NT2/D1 (cell line): ENCODE results near the gene RBP5.

Source experiments
- DNase-seq: peaks from one replicate; pipeline ENCODE4 v3.0.0-alpha.2; 2011; ENCODE audit warnings: low read depth, low spot score
- H3K27me3 ChIP-seq: 2 replicates; pipeline ENCODE4 v1.6.0; 2011; ENCODE audit warnings: mild to moderate bottlenecking; ENCODE audit not compliant: insufficient read length, insufficient read depth
- H3K36me3 ChIP-seq: 2 replicates; pipeline ENCODE4 v1.6.1; 2011; ENCODE audit warnings: mild to moderate bottlenecking, low read length, mixed read lengths; ENCODE audit not compliant: insufficient read depth, insufficient read length
- H3K4me1 ChIP-seq: 2 replicates; pipeline ENCODE4 v1.5.1; 2011; ENCODE audit not compliant: insufficient read depth, insufficient read length
- H3K4me3 ChIP-seq: 2 replicates; pipeline ENCODE4 v1.5.1; 2011; ENCODE audit warnings: low read depth; ENCODE audit not compliant: insufficient read length
- H3K9ac ChIP-seq: 2 replicates; pipeline ENCODE4 v1.6.0; 2011; ENCODE audit warnings: low read depth; ENCODE audit not compliant: insufficient read length
- H3K9me3 ChIP-seq: 2 replicates; pipeline ENCODE4 v1.5.1; 2011; ENCODE audit warnings: mild to moderate bottlenecking, low read length; ENCODE audit not compliant: insufficient read depth
- SUZ12 ChIP-seq: IDR thresholded peaks from 2 replicates; pipeline ENCODE4 v1.6.1; 2011; ENCODE audit not compliant: insufficient read length, insufficient read depth; ENCODE audit errors: extremely low read depth
- YY1 ChIP-seq: IDR thresholded peaks from 2 replicates; pipeline ENCODE4 v1.6.1; 2011; ENCODE audit not compliant: insufficient read length, insufficient read depth
- ZNF274 ChIP-seq: IDR thresholded peaks from 2 replicates; pipeline ENCODE4 v1.6.1; 2011; ENCODE audit warnings: mild to moderate bottlenecking, low read depth, low read length

The RBP5 gene

DNA sequence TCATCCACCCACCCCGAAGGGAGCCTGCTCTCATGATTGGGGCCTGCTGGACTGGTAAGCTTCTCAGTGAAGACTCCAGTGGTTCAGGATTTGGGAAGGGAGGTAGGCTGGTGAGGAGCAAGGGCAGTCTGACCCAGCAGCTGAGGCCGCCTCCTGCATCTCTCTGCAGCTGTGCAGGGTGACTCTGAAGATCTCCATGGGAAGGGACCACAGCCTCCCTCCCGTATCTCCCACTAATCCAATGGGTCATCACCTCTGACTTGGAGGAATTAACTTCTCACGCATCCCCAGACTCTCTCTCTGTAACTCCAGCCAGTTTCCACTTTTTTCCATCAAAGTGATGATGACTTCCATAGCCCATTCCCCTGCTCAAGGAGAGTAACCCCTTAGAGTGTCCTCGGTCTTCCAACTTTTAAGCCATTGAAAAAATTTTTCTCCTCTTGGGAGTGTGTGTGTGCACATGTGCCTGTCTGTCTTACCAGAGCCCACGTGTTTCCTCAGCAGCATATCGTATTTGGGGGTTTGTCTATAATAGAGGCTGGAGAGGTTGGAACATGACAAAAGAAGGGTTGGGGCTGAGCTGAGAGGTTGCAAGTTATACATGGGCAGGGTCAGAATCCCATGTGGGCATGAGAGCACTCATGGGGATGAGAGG lies 12.8 kb upstream of the RBP5 start:
- H3K9ac ChIP-seq, result no peak overlapping the region
- TF ChIP-seq ZNF274 (no peak), YY1 (no peak), SUZ12 (no peak)
- no peak for DNase-seq
- H3K4me1 ChIP-seq, result no peaks in the 10 kb centered on the region
- H3K27me3 ChIP-seq, result no peaks in the 10 kb centered on the region
- H3K4me3 ChIP-seq, result no peak overlapping the region
- H3K36me3 ChIP-seq, result peaks cover 49% of the 10 kb centered on the region
- no peaks in the 10 kb centered on the region for H3K9me3 ChIP-seq

DNA sequence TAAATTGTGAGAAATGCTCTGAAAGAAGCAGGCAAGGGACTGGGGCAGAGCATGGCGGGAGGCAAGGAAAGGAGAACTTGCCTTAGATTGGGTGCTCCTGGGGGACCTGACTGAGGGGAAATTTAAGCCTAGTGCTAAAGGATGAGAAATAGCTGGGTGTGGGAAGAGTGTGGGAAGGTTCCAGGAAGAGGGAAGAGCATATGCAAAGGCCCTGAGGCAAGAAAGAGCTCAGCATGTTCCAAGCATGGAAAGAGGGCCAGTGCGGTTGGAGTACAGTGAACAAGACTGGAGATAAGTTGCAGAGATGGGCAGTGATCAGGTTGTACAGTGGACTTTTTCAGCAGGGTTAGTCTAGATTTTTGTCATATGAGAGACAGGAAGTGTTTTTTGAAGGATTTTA lies 10.5 kb upstream of the RBP5 start:
- Histone ChIP-seq H3K27me3 (no peaks in the 10 kb centered on the region), H3K9ac (no peak overlapping the region), H3K4me1 (no peaks in the 10 kb centered on the region), H3K4me3 (no peak overlapping the region), H3K9me3 (no peaks in the 10 kb centered on the region), H3K36me3 (peaks cover 72% of the 10 kb centered on the region)
- no peak for DNase-seq
- no peak for TF ChIP-seq ZNF274
- TF ChIP-seq SUZ12, result no peak
- TF ChIP-seq YY1, result no peak

DNA sequence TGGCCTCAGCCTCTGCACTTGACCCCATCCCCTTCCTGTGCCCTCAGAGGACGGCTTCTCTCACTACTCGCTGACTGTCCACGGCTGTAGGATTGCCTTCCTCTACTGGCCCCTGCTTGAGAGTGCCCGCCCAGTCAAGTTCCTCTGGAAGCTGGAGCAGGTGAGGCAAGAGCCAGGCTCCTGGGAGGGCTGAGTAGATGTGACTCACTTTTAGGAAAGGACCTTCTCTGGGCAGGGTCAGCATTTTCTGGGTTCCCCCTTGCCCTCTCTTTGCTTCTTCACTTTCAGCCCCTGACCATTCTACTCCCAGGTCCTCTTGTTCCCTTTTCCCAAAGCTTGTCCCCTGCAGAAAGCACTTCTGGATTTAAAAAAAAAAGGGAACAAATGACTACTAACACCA lies 9.2 kb upstream of the RBP5 start:
- TF ChIP-seq SUZ12 (no peak), ZNF274 (no peak), YY1 (no peak)
- Histone ChIP-seq H3K4me3 (no peak overlapping the region), H3K36me3 (peaks cover 76% of the 10 kb centered on the region), H3K27me3 (no peaks in the 10 kb centered on the region), H3K9ac (no peak overlapping the region), H3K9me3 (no peaks in the 10 kb centered on the region), H3K4me1 (no peaks in the 10 kb centered on the region)
- no peak for DNase-seq

DNA sequence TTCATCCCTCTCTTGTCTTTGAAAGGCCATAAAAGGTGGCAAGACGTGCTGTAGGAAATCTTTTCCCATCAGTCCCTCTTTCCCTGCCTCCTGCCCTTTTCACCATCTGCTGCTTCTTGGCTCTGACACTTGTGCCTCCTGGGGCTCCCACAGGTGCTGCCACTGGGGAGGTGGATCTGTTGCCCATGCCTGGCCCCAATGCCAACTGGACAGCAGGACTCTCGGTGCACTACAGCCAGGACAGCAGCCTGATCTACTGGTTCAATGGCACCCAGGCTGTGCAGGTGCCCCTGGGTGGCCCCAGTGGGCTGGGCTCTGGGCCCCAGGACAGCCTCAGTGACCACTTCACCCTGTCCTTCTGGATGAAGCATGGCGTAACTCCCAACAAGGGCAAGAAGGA lies 8.0 kb upstream of the RBP5 start:
- no peaks in the 10 kb centered on the region for H3K9me3 ChIP-seq
- no peak for DNase-seq
- no peaks in the 10 kb centered on the region for H3K27me3 ChIP-seq
- TF ChIP-seq ZNF274 (no peak), SUZ12 (no peak), YY1 (no peak)
- no peak overlapping the region for H3K4me3 ChIP-seq
- H3K4me1 ChIP-seq, result peaks cover 4% of the 10 kb centered on the region
- H3K36me3 ChIP-seq, result peaks cover 71% of the 10 kb centered on the region
- no peak overlapping the region for H3K9ac ChIP-seq

DNA sequence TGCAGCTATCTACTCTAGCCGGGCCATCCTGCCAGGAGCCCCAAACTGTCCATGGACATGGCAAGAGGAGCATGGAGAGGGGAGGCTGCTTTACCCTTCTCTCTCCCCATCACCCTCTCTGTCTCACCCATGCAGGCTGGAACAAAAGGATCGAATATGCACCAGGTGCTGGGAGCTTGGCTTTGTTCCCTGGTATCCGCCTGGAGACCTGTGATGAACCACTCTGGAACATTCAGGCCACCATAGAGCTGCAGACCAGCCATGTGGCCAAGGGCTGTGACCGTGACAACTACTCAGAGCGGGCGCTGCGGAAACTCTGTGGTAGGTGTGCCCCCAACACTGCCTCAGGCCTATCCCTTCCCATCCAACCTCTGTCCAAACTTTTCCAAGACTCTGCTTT lies 7.4 kb upstream of the RBP5 start:
- peaks cover 66% of the 10 kb centered on the region for H3K36me3 ChIP-seq
- DNase-seq, result no peak
- no peak overlapping the region for H3K4me3 ChIP-seq
- no peaks in the 10 kb centered on the region for H3K9me3 ChIP-seq
- peaks cover 6% of the 10 kb centered on the region for H3K4me1 ChIP-seq
- H3K9ac ChIP-seq, result no peak overlapping the region
- H3K27me3 ChIP-seq, result no peaks in the 10 kb centered on the region
- TF ChIP-seq YY1 (no peak), ZNF274 (no peak), SUZ12 (no peak)

DNA sequence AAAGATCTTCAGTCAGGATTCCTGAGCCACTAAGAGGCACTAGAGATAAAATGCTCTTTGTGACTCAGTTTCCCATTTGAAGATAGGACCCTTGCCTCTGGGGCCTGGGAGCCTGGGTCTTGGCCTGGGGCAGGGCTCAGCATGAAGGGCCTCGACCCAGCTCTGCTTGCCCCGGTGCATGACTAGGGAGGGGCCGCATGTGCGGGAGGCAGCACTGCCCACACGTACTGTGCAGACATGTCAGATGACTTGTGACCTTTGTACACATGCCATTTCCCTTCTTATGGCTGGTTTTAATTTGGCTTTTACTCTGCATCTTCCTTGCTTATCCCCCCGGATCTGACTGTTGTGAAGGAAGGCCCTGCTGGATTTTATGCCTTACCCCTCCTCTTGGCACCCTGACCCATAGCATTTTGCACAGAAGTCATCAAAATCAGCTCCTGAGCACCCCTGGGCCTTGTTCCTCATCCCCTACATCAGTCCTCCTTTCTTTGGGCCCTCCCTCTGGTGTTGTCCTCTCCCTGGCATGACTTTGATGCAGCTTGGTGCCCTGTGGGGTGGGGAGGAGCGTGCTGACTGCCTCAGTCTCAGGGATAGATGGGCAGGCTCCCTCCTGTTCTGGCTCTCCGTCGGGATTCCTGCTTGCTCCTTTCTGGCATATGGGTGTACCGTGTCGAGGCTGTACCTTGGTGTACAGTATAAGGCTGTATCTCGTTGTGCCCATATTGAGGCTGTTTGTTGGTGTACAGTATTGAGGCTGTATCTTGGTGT lies 5.9 kb upstream of the RBP5 start:
- Histone ChIP-seq H3K27me3 (peaks cover 10% of the 10 kb centered on the region), H3K36me3 (peaks cover 58% of the 10 kb centered on the region), H3K4me3 (no peak overlapping the region), H3K9ac (no peak overlapping the region), H3K9me3 (no peaks in the 10 kb centered on the region), H3K4me1 (peaks cover 6% of the 10 kb centered on the region)
- TF ChIP-seq SUZ12 (no peak), YY1 (no peak), ZNF274 (no peak)
- no peak for DNase-seq

DNA sequence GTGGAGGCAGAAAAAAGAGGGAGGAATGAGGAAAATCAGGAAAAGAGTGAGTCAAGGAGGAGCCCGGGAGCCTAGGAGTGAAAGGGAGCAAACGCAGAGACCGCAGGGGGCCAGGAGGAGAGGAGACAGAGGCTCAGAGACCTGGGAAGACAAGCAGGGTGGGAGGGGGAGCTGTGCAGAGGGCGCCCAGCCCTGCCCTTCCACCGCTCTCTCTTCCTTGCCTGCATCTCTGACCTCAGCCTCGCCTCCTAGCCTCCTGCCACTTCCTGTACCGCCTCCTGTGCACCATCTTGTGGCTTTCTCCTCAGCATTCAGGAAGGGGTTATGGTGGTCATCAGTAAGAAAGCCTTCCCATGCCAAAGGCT lies 2.8 kb upstream of the RBP5 start:
- H3K36me3 ChIP-seq, result peaks cover 36% of the 10 kb centered on the region
- peak overlapping the region; percentile 88 for H3K9ac ChIP-seq
- no peak for DNase-seq
- TF ChIP-seq YY1, result no peak
- TF ChIP-seq SUZ12, result no peak
- H3K4me1 ChIP-seq, result peaks cover 22% of the 10 kb centered on the region
- no peaks in the 10 kb centered on the region for H3K9me3 ChIP-seq
- peak overlapping the region; percentile 89 for H3K4me3 ChIP-seq
- H3K27me3 ChIP-seq, result peaks cover 26% of the 10 kb centered on the region
